Measurements from ENCODE around the gene ZBTB17. TPM values are rescaled to one million over a fixed set of nuclear protein-coding genes. Genes with fewer than 3 reads are reported as not detected.

Gene ZBTB17
- total and polyA plus RNA-seq, 10 of the 15 experiments (the other 5 are each of a cell fraction or from before 2014, with no cell fraction given) = 0.87 to 59.4 (median 38.7) TPM

DNA sequence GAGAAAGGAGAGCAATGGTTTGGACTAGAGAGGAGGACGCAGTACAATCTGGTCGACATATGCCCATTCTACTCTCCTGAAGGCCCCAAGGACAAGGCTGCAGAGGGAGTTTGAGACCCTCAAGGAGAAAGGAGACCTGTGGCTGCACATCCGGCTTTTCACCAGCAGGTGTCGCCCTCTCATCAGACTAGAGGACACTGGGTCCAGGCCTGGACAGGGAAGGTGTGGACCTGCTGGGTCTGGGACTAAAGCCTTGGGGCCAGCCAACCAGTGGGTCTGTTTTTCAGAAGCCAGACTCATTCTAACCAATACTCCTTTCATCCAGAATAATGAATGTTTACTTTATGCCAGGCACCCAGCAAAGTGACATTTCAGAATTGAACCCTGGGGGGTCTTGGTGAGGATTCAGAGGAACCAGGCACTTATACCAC is 33.1 kb upstream of the ZBTB17 start:
- DNase-seq (ENCODE audit: low read depth, low spot score) (no peak), FAIRE-seq (peak; percentile 84), ATAC-seq (peak; percentile 55)
- H3K4me1 ChIP-seq (ENCODE audit: control insufficient read depth, insufficient read depth, low read length) = peaks cover 34% of the 10 kb centered on the region
- ChIA-PET SMC1A (ENCODE audit: uncharacterized antibody, unreplicated experiment) (interaction anchor here (0.7 to 6.5 kb wide), 9 partner anchors 12 to 312 kb away, joined by 3 to 57 read pairs (median 5); no protein-coding TSS in a partner anchor), RAD21 (ENCODE audit: unreplicated experiment) (interaction anchor here (1.0 to 4.2 kb wide), 7 partner anchors 11 to 215 kb away, joined by 3 to 26 read pairs (median 6); no protein-coding TSS in a partner anchor), POLR2A (no interaction called here), CTCF (interaction anchor here (0.5 to 7.5 kb wide), 25 partner anchors 8 to 347 kb away, joined by 3 to 81 read pairs (median 4); partner anchors contain the start of genes CLCNKA and HSPB7)
- intact Hi-C loops (cut with micrococcal nuclease; ENCODE audit: unreplicated experiment) (loop anchor here (1.0 to 5.0 kb wide), 4 partner anchors 24 to 207 kb away; no protein-coding TSS in a partner anchor), in situ Hi-C loops (cut with MboI) (no loop called here)
- no peaks in the 10 kb centered on the region for H3K79me2 ChIP-seq (ENCODE audit: control insufficient read depth, insufficient read depth, low read length)
- no TSS peak for BruUV-seq (replicated peaks)
- no peak overlapping the region for H2AFZ ChIP-seq (ENCODE audit: control insufficient read depth, low read depth, low read length)
- no peaks in the 10 kb centered on the region for H4K20me1 ChIP-seq (ENCODE audit: control insufficient read depth, insufficient read depth)
- no peaks in the 10 kb centered on the region for H3K36me3 ChIP-seq (ENCODE audit: control insufficient read depth in 2 of 2, insufficient read depth in 2 of 2, low read length in 1 of 2)
- no peak overlapping the region for H3K4me2 ChIP-seq (ENCODE audit: control insufficient read depth, insufficient read depth)
- H3K4me3 ChIP-seq = no peak overlapping the region
- WGBS (ENCODE audit: insufficient coverage, insufficient replicate concordance, low lambda C conversion rate, missing lambda C conversion rate) = 0% methylated on average over 4 of the region's 4 CpGs
- H3K9me3 ChIP-seq (replicated peaks; ENCODE audit: control insufficient read depth, insufficient read depth, low read length) = no peaks in the 10 kb centered on the region
- no peak overlapping the region for H3K27ac ChIP-seq (ENCODE audit: control insufficient read depth, insufficient read depth)
- H3K9ac ChIP-seq (ENCODE audit: control insufficient read depth, insufficient read depth, low read length) = no peak overlapping the region
- H3K27me3 ChIP-seq (replicated peaks in 1 of 2; ENCODE audit: control insufficient read depth in 2 of 2, insufficient read depth in 2 of 2, low read length in 1 of 2) = no peaks in the 10 kb centered on the region; a peak in 1 of 4 replicates
- no peak for TF ChIP-seq BACH1 (IDR thresholded peaks at IDR 0.05; ENCODE audit: borderline replicate concordance)
- no peak for TF ChIP-seq ZNF217 (IDR thresholded peaks at IDR 0.05)
- TF ChIP-seq, protein P1, sequence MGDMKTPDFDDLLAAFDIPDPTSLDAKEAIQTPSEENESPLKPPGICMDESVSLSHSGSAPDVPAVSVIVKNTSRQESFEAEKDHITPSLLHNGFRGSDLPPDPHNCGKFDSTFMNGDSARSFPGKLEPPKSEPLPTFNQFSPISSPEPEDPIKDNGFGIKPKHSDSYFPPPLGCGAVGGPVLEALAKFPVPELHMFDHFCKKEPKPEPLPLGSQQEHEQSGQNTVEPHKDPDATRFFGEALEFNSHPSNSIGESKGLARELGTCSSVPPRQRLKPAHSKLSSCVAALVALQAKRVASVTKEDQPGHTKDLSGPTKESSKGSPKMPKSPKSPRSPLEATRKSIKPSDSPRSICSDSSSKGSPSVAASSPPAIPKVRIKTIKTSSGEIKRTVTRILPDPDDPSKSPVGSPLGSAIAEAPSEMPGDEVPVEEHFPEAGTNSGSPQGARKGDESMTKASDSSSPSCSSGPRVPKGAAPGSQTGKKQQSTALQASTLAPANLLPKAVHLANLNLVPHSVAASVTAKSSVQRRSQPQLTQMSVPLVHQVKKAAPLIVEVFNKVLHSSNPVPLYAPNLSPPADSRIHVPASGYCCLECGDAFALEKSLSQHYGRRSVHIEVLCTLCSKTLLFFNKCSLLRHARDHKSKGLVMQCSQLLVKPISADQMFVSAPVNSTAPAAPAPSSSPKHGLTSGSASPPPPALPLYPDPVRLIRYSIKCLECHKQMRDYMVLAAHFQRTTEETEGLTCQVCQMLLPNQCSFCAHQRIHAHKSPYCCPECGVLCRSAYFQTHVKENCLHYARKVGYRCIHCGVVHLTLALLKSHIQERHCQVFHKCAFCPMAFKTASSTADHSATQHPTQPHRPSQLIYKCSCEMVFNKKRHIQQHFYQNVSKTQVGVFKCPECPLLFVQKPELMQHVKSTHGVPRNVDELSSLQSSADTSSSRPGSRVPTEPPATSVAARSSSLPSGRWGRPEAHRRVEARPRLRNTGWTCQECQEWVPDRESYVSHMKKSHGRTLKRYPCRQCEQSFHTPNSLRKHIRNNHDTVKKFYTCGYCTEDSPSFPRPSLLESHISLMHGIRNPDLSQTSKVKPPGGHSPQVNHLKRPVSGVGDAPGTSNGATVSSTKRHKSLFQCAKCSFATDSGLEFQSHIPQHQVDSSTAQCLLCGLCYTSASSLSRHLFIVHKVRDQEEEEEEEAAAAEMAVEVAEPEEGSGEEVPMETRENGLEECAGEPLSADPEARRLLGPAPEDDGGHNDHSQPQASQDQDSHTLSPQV (IDR thresholded peaks at IDR 0.05) = no peak
- no peak for TF ChIP-seq ESRRA (IDR thresholded peaks at IDR 0.05; ENCODE audit: low read length)
- TF ChIP-seq YY1 (IDR thresholded peaks at IDR 0.05; ENCODE audit: low read depth, low read length) = 0 out of 2 replicates have a peak, but pooled peaks have one; percentile 53
- no peak for TF ChIP-seq SUZ12 (IDR thresholded peaks at IDR 0.05; ENCODE audit: unreplicated experiment)
- no peak for TF ChIP-seq MEF2B (IDR thresholded peaks at IDR 0.05; ENCODE audit: partially characterized antibody, poor library complexity, severe bottlenecking)
- TF ChIP-seq KDM1A (IDR thresholded peaks at IDR 0.05; ENCODE audit: borderline replicate concordance) = no peak
- 0 out of 2 replicates have a peak, but pooled peaks have one; percentile 11 for TF ChIP-seq TBL1XR1 (IDR thresholded peaks at IDR 0.05; ENCODE audit: low read depth, low read length)
- TF ChIP-seq, protein P2, sequence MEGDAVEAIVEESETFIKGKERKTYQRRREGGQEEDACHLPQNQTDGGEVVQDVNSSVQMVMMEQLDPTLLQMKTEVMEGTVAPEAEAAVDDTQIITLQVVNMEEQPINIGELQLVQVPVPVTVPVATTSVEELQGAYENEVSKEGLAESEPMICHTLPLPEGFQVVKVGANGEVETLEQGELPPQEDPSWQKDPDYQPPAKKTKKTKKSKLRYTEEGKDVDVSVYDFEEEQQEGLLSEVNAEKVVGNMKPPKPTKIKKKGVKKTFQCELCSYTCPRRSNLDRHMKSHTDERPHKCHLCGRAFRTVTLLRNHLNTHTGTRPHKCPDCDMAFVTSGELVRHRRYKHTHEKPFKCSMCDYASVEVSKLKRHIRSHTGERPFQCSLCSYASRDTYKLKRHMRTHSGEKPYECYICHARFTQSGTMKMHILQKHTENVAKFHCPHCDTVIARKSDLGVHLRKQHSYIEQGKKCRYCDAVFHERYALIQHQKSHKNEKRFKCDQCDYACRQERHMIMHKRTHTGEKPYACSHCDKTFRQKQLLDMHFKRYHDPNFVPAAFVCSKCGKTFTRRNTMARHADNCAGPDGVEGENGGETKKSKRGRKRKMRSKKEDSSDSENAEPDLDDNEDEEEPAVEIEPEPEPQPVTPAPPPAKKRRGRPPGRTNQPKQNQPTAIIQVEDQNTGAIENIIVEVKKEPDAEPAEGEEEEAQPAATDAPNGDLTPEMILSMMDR (IDR thresholded peaks at IDR 0.05 in 2 of 3, conservative IDR thresholded peaks at IDR 0.05 in 1 of 3; ENCODE audit: control insufficient read depth in 2 of 3, extremely low read depth in 1 of 3, insufficient read depth in 1 of 3, low read depth in 3 of 3, low read length in 3 of 3) = peak; percentile 93 to 97 (median 93)
- TF ChIP-seq RAD21 (IDR thresholded peaks at IDR 0.05; ENCODE audit: insufficient read depth, low read depth, low read length) = peak; percentile 94
- no peak for TF ChIP-seq LARP7 (IDR thresholded peaks at IDR 0.05)
- TF ChIP-seq CHD2 (IDR thresholded peaks at IDR 0.05; ENCODE audit: borderline replicate concordance, low read depth, low read length) = no peak
- no peak for TF ChIP-seq ZNF384 (IDR thresholded peaks at IDR 0.05; ENCODE audit: borderline replicate concordance, low read depth, low read length)
- peak; percentile 36 for TF ChIP-seq RUNX3 (IDR thresholded peaks at IDR 0.05; ENCODE audit: low read length)
- TF ChIP-seq, protein P3, sequence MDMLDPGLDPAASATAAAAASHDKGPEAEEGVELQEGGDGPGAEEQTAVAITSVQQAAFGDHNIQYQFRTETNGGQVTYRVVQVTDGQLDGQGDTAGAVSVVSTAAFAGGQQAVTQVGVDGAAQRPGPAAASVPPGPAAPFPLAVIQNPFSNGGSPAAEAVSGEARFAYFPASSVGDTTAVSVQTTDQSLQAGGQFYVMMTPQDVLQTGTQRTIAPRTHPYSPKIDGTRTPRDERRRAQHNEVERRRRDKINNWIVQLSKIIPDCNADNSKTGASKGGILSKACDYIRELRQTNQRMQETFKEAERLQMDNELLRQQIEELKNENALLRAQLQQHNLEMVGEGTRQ (IDR thresholded peaks at IDR 0.05; ENCODE audit: borderline replicate concordance, low read depth, low read length) = no peak
- no peak for TF ChIP-seq SREBF2 (IDR thresholded peaks at IDR 0.05; ENCODE audit: low read length)
- no peak for TF ChIP-seq SPI1 (IDR thresholded peaks at IDR 0.05; ENCODE audit: borderline replicate concordance, insufficient read depth, low read depth, low read length)
